ENCODE measurements around the gene ADD2. TPM values are rescaled to one million over a fixed set of nuclear protein-coding genes. Genes with fewer than 3 reads are reported as not detected.

ADD2 gene
- total RNA-seq, 1 experiment from 2014 or later, result 4.4 TPM

GRCh38 chr2:70728128-70728527, 39.9 kb downstream of the ADD2 start:
- Histone ChIP-seq H3K79me2 (ENCODE audit: low read length) (no peaks in the 10 kb centered on the region), H3K4me1 (ENCODE audit: insufficient read depth, low read length) (no peaks in the 10 kb centered on the region), H3K9me2 (replicated peaks; ENCODE audit: low read length) (no peaks in the 10 kb centered on the region), H3K9me3 (ENCODE audit: low read length) (no peaks in the 10 kb centered on the region), H3K27ac (ENCODE audit: low read length) (no peak overlapping the region), H3K4me3 (ENCODE audit: low read length) (no peak overlapping the region), H3F3A (ENCODE audit: low read length, unreplicated experiment) (no peaks in the 10 kb centered on the region), H3K4me2 (ENCODE audit: low read length) (no peak overlapping the region), H3K36me3 (ENCODE audit: low read depth, low read length) (no peaks in the 10 kb centered on the region), H2AFZ (ENCODE audit: low read length) (no peak overlapping the region), H4K20me1 (ENCODE audit: low read length) (no peaks in the 10 kb centered on the region), H3K27me3 (ENCODE audit: low read length) (peaks cover 11% of the 10 kb centered on the region), H3K9ac (ENCODE audit: low read length) (no peak overlapping the region)
- DNase-seq (no peak), ATAC-seq (no peak)
- TF ChIP-seq EZH2 (IDR thresholded peaks at IDR 0.05; ENCODE audit: low read length, unreplicated experiment) (no peak), EZH2phosphoT487 (IDR thresholded peaks at IDR 0.05; ENCODE audit: borderline replicate concordance, low read length) (no peak), CTCF (conservative IDR thresholded peaks at IDR 0.05; ENCODE audit: low read depth, low read length) (no peak)
- POLR2A ChIA-PET (ENCODE audit: unreplicated experiment), result no interaction called here
- CTCF ChIA-PET, result no interaction called here
- intact Hi-C loops (cut with micrococcal nuclease), result no loop called here
- no TSS peak for BruUV-seq (replicated peaks)

GRCh38 chr2:70726947-70727725, 40.9 kb downstream of the ADD2 start:
- Histone ChIP-seq H3K36me3 (ENCODE audit: low read depth, low read length) (no peaks in the 10 kb centered on the region), H3K27me3 (ENCODE audit: low read length) (peaks cover under 1% of the 10 kb centered on the region; the same call in 1 of the 2 replicates), H3K4me2 (ENCODE audit: low read length) (0 out of 2 replicates have a peak overlapping the region, but pooled peaks have one; percentile 6), H3K9me3 (ENCODE audit: low read length) (no peaks in the 10 kb centered on the region), H4K20me1 (ENCODE audit: low read length) (no peaks in the 10 kb centered on the region), H3K79me2 (ENCODE audit: low read length) (no peaks in the 10 kb centered on the region), H3K9ac (ENCODE audit: low read length) (no peak overlapping the region), H3K4me1 (ENCODE audit: insufficient read depth, low read length) (no peaks in the 10 kb centered on the region), H3K9me2 (replicated peaks; ENCODE audit: low read length) (no peaks in the 10 kb centered on the region), H3K27ac (ENCODE audit: low read length) (no peak overlapping the region), H3F3A (ENCODE audit: low read length, unreplicated experiment) (no peaks in the 10 kb centered on the region), H2AFZ (ENCODE audit: low read length) (no peak overlapping the region), H3K4me3 (ENCODE audit: low read length) (no peak overlapping the region)
- ChIA-PET CTCF (no interaction called here), POLR2A (ENCODE audit: unreplicated experiment) (no interaction called here)
- intact Hi-C loops (cut with micrococcal nuclease), result no loop called here
- TF ChIP-seq EZH2phosphoT487 (IDR thresholded peaks at IDR 0.05; ENCODE audit: borderline replicate concordance, low read length) (no peak), CTCF (conservative IDR thresholded peaks at IDR 0.05; ENCODE audit: low read depth, low read length) (no peak), EZH2 (IDR thresholded peaks at IDR 0.05; ENCODE audit: low read length, unreplicated experiment) (no peak)
- BruUV-seq (replicated peaks), result no TSS peak
- peak; percentile 87 for ATAC-seq
- DNase-seq, result peak; percentile 90

- H3F3A ChIP-seq (ENCODE audit: low read length, unreplicated experiment), result no peaks in the 10 kb centered on the region
- no peaks in the 10 kb centered on the region for H3K9me2 ChIP-seq (replicated peaks; ENCODE audit: low read length)
- DNase-seq (no peak), ATAC-seq (no peak)
- H3K4me2 ChIP-seq (ENCODE audit: low read length), result no peak overlapping the region
- TF ChIP-seq EZH2 (IDR thresholded peaks at IDR 0.05; ENCODE audit: low read length, unreplicated experiment) (no peak), EZH2phosphoT487 (IDR thresholded peaks at IDR 0.05; ENCODE audit: borderline replicate concordance, low read length) (no peak), CTCF (conservative IDR thresholded peaks at IDR 0.05; ENCODE audit: low read depth, low read length) (no peak)
- intact Hi-C loops (cut with micrococcal nuclease), result no loop called here
- no TSS peak for BruUV-seq (replicated peaks)
- H3K36me3 ChIP-seq (ENCODE audit: low read depth, low read length), result no peaks in the 10 kb centered on the region
- H3K4me1 ChIP-seq (ENCODE audit: insufficient read depth, low read length), result no peaks in the 10 kb centered on the region
- H4K20me1 ChIP-seq (ENCODE audit: low read length), result no peaks in the 10 kb centered on the region
- H3K27me3 ChIP-seq (ENCODE audit: low read length), result no peaks in the 10 kb centered on the region
- no peak overlapping the region for H2AFZ ChIP-seq (ENCODE audit: low read length)
- H3K9me3 ChIP-seq (ENCODE audit: low read length), result no peaks in the 10 kb centered on the region
- no peak overlapping the region for H3K4me3 ChIP-seq (ENCODE audit: low read length)
- no peak overlapping the region for H3K9ac ChIP-seq (ENCODE audit: low read length)
- CTCF ChIA-PET, result no interaction called here
- H3K27ac ChIP-seq (ENCODE audit: low read length), result no peak overlapping the region
- POLR2A ChIA-PET (ENCODE audit: unreplicated experiment), result no interaction called here
- H3K79me2 ChIP-seq (ENCODE audit: low read length), result no peaks in the 10 kb centered on the region
Observed at GRCh38 chr2:70725505-70725904, 42.5 kb downstream of the ADD2 start.

Measured in PC-3 (cell line).